GM19035 (cell line): ENCODE results near the gene CLIP2.
"Not testable (repeated sequence)": the region's sequence is repeated elsewhere in the genome, so short reads cannot be mapped to it uniquely, and the experiment has no call there.

Source experiments
- ATAC-seq: cut with Tn5 transposase; IDR thresholded peaks from one replicate; pipeline ENCODE4 v1.9.1; 2021; ENCODE audit not compliant: unreplicated experiment

CLIP2 gene

GRCh38 chr7:74294191-74294998 lies 5.2 kb downstream of the CLIP2 start:
- ATAC-seq: no peak

GRCh38 chr7:74297516-74298233 lies 8.5 kb downstream of the CLIP2 start:
- no peak for ATAC-seq

- ATAC-seq: no peak
Measured at GRCh38 chr7:74299401-74299800, 10.2 kb downstream of the CLIP2 start.

- no peak for ATAC-seq
Measured at GRCh38 chr7:74300926-74301325, 11.7 kb downstream of the CLIP2 start.

DNA sequence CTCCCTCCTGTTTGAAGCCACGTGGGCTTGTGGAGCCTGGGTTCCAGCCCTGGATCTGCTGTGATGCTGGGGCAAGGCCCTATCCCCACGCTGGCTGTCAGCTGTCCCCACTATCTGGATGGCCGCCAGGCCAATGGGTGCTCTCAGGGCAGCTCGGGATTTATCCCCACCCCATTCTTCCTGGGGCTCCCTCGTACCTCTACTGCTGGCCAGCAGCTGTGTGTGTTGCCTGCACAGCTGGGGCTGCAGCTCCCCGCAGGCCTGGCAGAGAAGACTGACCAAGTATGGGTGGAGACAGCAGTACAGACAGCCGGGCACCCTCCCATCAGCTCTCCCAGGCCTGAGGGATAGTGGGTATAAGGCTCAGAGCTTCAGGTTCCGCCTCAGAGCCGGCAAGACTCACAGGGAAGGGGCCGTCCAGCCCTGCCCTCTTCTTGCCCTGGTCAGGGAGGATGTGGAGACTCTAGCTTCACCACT lies 13.6 kb downstream of the CLIP2 start:
- ATAC-seq: no peak

DNA sequence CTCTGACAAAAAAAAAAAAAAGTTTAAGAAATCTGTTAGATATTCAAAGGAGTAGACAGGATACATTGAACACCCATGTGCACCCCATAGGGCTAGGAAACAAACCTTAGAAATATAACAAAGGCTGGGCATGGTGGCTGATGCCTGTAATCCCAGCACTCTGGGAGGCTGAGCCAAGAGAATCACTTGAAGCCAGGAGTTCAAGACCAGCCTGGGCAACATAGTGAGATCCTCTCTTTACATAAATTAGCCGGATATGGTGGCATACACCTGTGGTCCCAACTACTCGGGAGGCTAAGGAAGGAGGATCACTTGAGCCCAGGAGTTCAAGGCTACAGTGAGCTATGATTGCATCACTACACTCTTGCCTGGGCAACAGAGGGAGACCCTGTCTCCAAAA lies 15.3 kb downstream of the CLIP2 start:
- ATAC-seq: no peak

- no peak for ATAC-seq
Measured at GRCh38 chr7:74306004-74306729, 17.0 kb downstream of the CLIP2 start.

GRCh38 chr7:74306730-74307469 lies 17.7 kb downstream of the CLIP2 start:
- ATAC-seq: no peak

DNA sequence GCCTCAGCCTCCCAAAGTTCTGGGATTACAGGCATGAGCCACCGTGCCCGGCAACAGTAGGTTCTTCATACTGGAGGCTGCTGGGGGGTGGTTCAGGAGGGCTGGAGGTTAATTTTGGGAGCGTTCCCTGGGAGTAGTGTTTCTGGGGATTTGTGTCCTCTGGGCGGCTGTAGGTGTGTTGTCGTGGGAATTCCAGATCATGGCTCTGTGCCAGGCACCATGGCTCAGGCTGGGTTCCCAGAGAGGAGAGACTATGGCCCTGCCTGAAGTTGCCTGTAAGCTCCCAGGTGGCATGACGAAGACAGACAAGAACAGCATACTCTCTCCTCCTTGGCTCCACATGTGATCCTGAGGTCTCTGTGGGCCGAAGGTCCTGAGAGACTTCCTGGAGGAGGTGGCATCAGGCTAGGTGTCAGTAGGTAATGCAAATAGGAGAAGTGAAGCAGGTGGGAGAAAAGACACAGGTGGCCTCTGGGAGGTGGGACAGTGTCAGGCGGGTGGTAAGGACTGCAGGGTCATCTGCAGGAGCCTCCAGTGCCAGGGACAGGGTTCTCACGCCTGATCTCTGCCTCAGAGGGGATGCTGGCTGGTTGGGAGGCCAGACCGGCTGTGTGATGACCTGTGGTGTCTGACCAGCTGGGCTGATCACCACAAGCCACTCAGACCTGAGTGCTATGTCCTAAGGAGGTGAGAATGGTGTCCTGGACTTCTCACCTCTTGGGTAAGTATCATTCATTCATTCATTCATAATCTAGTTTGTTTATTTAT lies 18.7 kb downstream of the CLIP2 start:
- no peak for ATAC-seq

DNA sequence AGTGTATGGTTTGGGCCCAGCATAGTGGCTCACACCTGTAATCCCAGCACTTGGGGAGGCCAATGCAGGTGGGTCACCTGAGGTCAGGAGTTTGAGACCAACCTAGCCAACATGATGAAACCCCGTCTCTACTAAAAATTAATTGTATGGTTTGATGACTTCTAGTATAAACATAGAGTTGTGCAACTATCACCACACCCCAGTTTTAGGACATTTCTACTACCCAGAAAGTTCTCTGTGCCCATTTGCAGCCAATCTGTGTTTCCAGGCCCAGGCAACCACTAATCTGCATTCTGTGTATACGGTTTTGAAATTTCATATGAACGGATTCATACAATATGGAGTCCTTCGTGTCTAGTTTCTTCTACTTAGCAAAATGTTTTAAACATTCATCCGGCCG lies 20.0 kb downstream of the CLIP2 start:
- ATAC-seq: no peak

- ATAC-seq: no peak
Measured at GRCh38 chr7:74311305-74311744, 22.1 kb downstream of the CLIP2 start.

DNA sequence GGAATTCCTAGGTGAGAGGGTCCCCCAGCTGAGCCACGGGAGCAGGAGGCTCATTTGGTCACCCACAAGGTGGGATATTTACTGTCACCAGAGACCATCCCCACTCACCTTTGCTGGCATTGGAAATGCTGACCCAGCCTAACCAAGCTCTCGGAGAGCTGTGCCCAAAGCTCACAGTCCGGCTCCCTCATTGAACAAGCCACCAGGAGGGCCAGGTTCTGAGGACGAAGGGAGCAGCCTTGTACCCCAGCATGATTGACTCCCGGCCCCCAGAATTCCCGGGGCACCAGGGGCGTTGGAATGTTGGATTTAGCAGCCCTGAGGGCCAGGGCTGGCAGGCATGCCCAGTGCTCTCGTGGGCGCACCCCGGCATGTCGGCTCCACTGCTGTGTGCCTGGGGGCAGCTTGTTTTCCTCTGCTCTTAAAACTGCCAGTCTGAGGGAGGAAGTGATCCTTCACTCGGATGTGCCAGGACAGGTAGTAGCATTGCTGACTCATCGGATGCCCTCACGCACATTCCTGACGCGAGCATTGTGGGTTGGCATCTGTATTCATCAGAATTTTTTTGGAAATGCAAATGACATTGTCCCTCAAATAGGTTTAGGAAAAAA lies 23.3 kb downstream of the CLIP2 start:
- ATAC-seq: no peak

GRCh38 chr7:74315891-74316290 lies 26.7 kb downstream of the CLIP2 start:
- ATAC-seq: not testable (repeated sequence)

DNA sequence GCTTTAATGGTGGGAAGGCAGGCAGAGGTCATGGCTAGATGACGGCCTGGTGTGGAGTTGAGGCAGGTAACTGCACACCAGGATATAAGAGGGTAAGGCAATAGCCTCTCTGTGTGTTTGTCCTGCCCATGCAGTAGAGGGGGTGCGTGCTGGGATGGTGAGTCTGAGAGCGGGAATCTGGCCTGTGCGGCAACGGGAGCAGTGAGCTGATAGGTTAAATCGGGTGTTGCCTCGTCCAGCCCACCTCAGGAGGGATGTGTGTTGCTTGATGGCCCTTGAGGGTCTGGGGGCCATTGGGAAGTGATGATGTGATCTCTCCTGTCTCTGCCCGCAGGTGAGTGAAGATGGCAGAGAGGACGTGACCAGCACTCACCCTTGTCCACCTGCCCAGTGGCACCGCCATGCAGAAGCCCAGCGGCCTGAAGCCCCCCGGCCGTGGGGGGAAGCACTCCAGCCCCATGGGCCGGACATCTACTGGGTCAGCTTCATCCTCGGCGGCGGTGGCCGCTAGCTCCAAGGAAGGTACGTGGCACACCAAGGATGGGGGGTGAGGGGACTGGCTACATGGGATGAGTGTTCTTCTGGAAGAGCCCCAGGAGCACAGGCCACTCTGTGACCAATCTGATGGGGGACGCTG lies 28.1 kb downstream of the CLIP2 start:
- no peak for ATAC-seq

DNA sequence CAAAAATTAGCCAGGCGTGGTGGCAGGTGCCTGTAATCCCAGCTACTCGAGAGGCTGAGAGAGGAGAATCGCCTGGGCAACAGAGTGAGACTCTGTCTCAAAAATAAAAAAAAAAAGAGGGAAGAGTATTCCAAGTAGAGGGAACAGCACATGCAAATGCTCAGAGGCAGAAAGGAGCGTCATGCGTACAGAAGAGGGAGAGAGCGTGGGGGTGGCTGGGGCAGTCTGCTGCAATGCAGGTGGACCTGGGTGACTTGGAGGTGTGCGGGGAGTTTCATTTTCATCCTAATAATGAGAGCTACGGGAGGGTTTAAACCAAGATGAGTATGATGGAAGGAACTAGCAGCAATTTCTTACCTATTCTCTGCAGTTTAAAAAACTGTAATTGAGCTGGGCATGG lies 28.8 kb downstream of the CLIP2 start:
- no peak for ATAC-seq

DNA sequence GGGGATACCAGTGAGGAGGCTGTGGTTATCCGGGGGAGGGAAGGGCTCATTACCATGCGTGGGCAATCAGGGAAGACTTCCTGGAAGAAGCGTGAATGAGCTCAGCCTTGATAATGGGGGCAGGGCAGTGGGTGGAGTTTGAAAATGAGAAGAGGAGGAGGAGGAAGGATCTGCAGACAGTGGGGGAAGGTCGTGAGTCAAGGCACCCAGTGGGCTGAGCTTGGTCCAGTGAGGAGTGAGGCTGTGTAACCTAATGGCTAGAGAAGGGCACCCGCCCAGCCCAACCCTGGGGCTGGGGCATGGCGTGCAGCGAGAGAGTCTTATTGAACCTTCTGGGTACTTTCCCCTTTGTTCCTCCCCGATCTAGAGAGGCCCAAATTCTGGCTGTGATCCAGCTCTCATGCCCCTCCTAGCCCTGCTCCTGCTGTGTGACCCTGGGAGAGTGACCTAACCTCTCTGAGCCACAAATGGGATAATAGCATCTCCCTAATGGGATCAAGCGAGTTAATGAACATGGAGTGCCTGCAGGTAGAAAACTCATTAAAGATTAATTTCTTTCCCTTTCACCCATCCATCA lies 31.5 kb downstream of the CLIP2 start:
- ATAC-seq: no peak

GRCh38 chr7:74322892-74323291 lies 33.7 kb downstream of the CLIP2 start:
- ATAC-seq: not testable (repeated sequence)

DNA sequence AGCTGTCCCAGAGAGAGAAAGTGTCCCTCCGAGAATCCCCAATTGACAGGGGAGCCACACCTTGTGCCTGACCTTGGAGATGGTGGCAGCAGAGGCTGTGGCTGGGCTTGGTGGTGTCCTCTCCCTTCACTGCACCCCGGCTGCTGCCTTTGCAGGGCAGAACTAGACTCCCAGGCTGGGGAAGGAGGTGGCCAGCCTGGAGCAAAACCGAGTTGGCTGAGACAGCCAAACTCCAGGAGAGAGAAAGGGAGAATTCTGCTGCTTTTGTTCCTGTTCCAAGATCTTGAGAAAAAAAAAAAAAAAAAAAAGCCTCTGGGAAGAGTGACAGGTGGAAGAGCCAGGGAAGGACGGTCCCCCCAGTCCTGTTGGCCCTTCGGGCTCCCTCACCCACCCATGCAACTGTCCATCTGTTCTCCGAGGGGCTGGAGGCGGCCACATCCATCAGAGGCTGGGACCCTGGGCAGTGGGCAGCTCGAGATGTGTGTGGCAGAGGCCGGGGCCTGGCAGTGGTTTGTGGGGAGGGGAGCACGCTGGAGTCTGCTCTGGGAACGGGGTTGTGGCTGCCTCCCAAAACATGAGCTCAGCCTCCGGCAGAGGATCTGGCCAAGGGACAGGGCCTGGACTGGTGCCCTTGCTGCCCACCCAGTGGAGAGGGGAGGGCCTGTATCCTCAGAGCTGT lies 35.5 kb downstream of the CLIP2 start:
- ATAC-seq: no peak
